ENCODE results near the gene IGF1.

- TF ChIP-seq POLR2A (IDR thresholded peaks at IDR 0.05): no peak
- TF ChIP-seq CTCF (IDR thresholded peaks at IDR 0.05): no peak
Observed at GRCh38 chr12:102504871-102505270, 24.5 kb upstream of the IGF1 start.
